OCI-LY1 (cell line): ENCODE measurements around the gene IGFBP4.

Source experiments
- EZH2 ChIP-seq: fragments of 200-600 bp; sonication (generic), shearing (Covaris generic); IDR thresholded peaks from 2 replicates; pipeline ENCODE4 v1.8.0; 2017; ENCODE audit warnings: borderline replicate concordance, mixed run types, mild to moderate bottlenecking, antibody characterized with exemption, low read length, moderate library complexity, mixed read lengths
- TF ChIP-seq, protein P1 (sequence below): fragments of 200-600 bp; sonication (generic), shearing (Covaris generic); IDR thresholded peaks from 2 replicates; pipeline ENCODE4 v1.5.1; 2017; ENCODE audit warnings: mild to moderate bottlenecking, antibody characterized with exemption, low read length, moderate library complexity, mixed read lengths

DNA sequence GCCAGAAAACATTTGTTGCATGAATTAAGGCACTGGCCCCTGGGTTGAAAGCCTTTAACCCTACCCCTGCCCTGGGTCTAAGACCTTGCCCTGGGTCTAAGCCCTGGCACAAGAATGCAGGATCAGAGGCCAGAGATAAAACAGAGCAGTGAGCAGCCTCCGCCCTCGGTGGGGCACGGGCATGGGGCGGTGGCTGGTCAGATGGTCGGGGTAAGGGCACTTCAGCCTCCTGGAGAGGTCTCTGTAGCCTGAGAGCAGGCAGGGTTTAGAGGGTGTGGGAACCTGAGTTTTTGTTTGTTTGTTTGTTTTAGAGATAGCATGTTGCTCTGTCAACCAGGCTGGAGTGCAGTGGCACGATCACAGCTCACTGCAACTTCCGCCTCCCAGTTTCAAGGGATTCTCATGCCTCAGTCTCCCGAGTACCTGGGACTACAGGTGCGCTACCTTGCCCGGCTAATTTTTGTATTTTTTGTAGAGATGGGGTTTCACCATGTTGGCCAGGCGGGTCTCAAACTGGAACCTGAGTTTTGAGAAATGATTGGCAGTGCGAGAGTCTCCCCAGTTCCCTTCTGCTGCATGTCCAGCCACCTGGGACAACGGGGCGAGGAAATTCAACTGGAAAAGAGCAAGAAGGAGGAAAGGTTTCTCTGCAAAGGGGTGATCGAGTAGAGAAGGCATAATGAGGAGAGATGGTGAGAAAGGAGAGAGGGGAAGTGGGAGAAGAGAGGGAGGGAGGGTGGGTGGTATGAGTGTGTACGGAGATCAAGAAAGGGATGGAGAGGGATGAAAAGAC is 30.5 kb downstream of the IGFBP4 start:
- TF ChIP-seq, protein P1, sequence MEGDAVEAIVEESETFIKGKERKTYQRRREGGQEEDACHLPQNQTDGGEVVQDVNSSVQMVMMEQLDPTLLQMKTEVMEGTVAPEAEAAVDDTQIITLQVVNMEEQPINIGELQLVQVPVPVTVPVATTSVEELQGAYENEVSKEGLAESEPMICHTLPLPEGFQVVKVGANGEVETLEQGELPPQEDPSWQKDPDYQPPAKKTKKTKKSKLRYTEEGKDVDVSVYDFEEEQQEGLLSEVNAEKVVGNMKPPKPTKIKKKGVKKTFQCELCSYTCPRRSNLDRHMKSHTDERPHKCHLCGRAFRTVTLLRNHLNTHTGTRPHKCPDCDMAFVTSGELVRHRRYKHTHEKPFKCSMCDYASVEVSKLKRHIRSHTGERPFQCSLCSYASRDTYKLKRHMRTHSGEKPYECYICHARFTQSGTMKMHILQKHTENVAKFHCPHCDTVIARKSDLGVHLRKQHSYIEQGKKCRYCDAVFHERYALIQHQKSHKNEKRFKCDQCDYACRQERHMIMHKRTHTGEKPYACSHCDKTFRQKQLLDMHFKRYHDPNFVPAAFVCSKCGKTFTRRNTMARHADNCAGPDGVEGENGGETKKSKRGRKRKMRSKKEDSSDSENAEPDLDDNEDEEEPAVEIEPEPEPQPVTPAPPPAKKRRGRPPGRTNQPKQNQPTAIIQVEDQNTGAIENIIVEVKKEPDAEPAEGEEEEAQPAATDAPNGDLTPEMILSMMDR: no peak
- no peak for TF ChIP-seq EZH2
